Activated CD4-positive, alpha-beta T cell treated with anti-CD3 and anti-CD28 coated beads, Interleukin-10, Interleukin-2, amounts not matched to agents 100 ng/mL and 50 ng/mL, durations not matched to agents 16 hours and 8 hours (primary cell): ENCODE measurements around the gene FGGY.
"Not testable (repeated sequence)": the region's sequence is repeated elsewhere in the genome, so short reads cannot be mapped to it uniquely, and the experiment has no call there.

ENCODE experiments used
- DNase-seq: peaks from one replicate; pipeline ENCODE4 v3.0.0-alpha.2; 2020

The FGGY gene

GRCh38 chr1:59522925-59523505 is 226.1 kb downstream of the FGGY start:
- no peak for DNase-seq

- DNase-seq: no peak
Measured at GRCh38 chr1:59523745-59524450, 227.0 kb downstream of the FGGY start.

- DNase-seq: no peak
Measured at GRCh38 chr1:59526240-59526639, 229.3 kb downstream of the FGGY start.

- DNase-seq: no peak
Measured at GRCh38 chr1:59528471-59528870, 231.6 kb downstream of the FGGY start.

GRCh38 chr1:59528900-59529299 is 232.0 kb downstream of the FGGY start:
- DNase-seq: no peak

- DNase-seq: no peak
Measured at GRCh38 chr1:59530119-59530518, 233.2 kb downstream of the FGGY start.

GRCh38 chr1:59532102-59532501 is 235.2 kb downstream of the FGGY start:
- DNase-seq: no peak

GRCh38 chr1:59538476-59538875 is 241.6 kb downstream of the FGGY start:
- not testable (repeated sequence) for DNase-seq

- no peak for DNase-seq
Measured at GRCh38 chr1:59539961-59540681, 243.2 kb downstream of the FGGY start.

- DNase-seq: no peak
Measured at GRCh38 chr1:59541161-59541560, 244.3 kb downstream of the FGGY start.

GRCh38 chr1:59541891-59542290 is 245.0 kb downstream of the FGGY start:
- DNase-seq: no peak

GRCh38 chr1:59543211-59543668 is 246.3 kb downstream of the FGGY start:
- no peak for DNase-seq

GRCh38 chr1:59544615-59545293 is 247.9 kb downstream of the FGGY start:
- DNase-seq: no peak

GRCh38 chr1:59545830-59546229 is 248.9 kb downstream of the FGGY start:
- no peak for DNase-seq

GRCh38 chr1:59549066-59549837 is 252.4 kb downstream of the FGGY start:
- DNase-seq: no peak

GRCh38 chr1:59549903-59550302 is 253.0 kb downstream of the FGGY start:
- DNase-seq: no peak

- no peak for DNase-seq
Measured at GRCh38 chr1:59552007-59552406, 255.1 kb downstream of the FGGY start.

GRCh38 chr1:59553371-59553770 is 256.5 kb downstream of the FGGY start:
- no peak for DNase-seq

- no peak for DNase-seq
Measured at GRCh38 chr1:59554011-59554663, 257.2 kb downstream of the FGGY start.

- DNase-seq: no peak
Measured at GRCh38 chr1:59554752-59555151, 257.9 kb downstream of the FGGY start.

GRCh38 chr1:59556398-59556797 is 259.5 kb downstream of the FGGY start:
- DNase-seq: no peak
